ENCODE results near the gene B3GALT5. TPM values are rescaled to one million over a fixed set of nuclear protein-coding genes. Genes with fewer than 3 reads are reported as not detected.

B3GALT5 gene
- total RNA-seq, 1 donor from 2014 or later = 1.9 TPM

DNA sequence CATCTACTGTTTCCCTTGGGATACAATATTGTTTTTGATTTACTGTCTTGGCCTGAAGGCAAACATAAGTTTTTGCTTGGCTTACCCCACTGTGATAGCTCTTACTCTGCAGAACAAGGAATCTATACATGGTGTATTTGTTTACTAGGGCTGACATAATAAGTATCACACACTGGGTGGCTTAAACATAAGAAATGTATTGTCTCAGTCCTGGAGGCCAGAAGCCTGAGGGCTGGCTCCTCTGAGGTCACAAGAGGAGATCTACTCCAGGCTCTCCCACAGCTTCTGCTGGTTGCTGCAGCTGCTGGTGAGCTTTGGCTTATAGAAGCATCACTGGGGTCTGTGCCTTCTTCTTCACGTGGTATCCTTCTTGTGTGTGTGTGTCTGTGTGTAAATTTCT is 101.6 kb downstream of the B3GALT5 start:
- TF ChIP-seq, protein P1, sequence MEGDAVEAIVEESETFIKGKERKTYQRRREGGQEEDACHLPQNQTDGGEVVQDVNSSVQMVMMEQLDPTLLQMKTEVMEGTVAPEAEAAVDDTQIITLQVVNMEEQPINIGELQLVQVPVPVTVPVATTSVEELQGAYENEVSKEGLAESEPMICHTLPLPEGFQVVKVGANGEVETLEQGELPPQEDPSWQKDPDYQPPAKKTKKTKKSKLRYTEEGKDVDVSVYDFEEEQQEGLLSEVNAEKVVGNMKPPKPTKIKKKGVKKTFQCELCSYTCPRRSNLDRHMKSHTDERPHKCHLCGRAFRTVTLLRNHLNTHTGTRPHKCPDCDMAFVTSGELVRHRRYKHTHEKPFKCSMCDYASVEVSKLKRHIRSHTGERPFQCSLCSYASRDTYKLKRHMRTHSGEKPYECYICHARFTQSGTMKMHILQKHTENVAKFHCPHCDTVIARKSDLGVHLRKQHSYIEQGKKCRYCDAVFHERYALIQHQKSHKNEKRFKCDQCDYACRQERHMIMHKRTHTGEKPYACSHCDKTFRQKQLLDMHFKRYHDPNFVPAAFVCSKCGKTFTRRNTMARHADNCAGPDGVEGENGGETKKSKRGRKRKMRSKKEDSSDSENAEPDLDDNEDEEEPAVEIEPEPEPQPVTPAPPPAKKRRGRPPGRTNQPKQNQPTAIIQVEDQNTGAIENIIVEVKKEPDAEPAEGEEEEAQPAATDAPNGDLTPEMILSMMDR (conservative IDR thresholded peaks at IDR 0.05) = no peak
- Mint-ChIP-seq H3K27ac (ENCODE audit: unreplicated experiment) (no peak overlapping the region), H3K4me3 (no peak overlapping the region), H3K27me3 (ENCODE audit: low read depth) (peaks cover 73% of the 10 kb centered on the region), H3K9me3 (no peaks in the 10 kb centered on the region), H3K4me1 (peaks cover 6% of the 10 kb centered on the region), H3K36me3 (ENCODE audit: low read depth) (peaks cover 2% of the 10 kb centered on the region)
- no peak for DNase-seq (ENCODE audit: low read depth, low spot score)

DNA sequence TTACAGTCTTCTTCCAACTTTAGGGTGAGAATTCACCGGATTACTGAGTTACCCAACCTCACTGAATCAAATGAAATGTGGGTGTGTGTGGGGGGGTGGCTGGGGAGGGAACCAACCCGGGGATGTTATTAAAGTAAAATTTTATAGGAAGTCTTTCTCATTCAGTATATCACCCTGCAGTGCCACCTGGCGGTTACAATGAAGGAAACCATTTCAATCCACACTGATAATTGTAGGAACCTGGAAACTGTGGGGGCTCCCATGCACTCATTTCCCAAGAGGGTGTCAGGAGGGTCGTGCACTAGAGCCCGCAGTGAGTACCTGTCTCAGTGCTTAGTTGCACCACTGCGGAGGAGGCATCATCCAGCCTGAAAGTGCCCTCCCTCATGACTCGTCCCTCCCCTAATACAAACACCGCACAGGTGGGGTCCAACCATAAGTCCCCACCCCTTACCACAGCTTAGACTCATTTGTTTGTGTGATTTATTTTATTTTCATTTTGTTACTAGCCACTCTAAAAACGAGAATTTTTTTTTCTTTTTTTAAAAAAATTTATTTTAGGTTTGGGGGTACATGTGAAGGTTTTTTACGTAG is 103.2 kb downstream of the B3GALT5 start:
- DNase-seq (ENCODE audit: low read depth, low spot score) = peak; percentile 63
- TF ChIP-seq, protein P1 (conservative IDR thresholded peaks at IDR 0.05) = peak; percentile 84
- Mint-ChIP-seq H3K27me3 (ENCODE audit: low read depth) (peaks cover 67% of the 10 kb centered on the region), H3K4me1 (peaks cover 6% of the 10 kb centered on the region), H3K9me3 (no peaks in the 10 kb centered on the region), H3K36me3 (ENCODE audit: low read depth) (no peaks in the 10 kb centered on the region), H3K4me3 (no peak overlapping the region), H3K27ac (ENCODE audit: unreplicated experiment) (no peak overlapping the region)

DNA sequence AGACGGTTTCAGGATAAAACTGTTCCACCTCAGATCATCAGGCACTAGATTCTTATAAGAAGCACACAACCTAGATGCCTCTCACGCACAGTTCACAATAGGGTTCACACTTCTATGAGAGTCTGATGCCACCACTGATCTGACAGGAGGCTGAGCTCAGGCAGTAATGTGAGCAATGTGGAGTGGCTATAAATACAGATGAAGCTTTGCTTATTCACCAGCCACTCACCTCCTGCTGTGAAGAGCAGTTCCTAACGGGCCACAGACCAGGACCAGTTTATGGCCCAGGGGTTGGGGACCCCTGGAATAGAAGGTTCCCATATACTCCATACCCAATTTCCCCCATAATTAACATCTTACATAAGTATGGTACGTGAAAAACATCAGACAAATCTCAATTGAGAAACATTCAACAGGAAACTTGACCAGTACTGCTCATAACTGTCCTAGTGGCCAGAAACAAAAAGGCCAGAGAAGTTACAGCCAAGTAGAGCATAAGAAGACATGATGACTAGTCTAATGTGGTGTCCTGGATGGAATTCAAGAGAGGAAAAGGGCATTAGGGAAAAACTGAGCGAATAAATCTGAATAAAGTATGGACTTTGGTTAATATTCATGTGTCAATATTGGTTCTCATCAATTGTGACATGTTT is 107.5 kb downstream of the B3GALT5 start:
- no peak overlapping the region for H3K4me3 Mint-ChIP-seq
- peaks cover 9% of the 10 kb centered on the region for H3K9me3 Mint-ChIP-seq
- no peaks in the 10 kb centered on the region for H3K4me1 Mint-ChIP-seq
- no peak overlapping the region for H3K27ac Mint-ChIP-seq (ENCODE audit: unreplicated experiment)
- TF ChIP-seq, protein P1 (conservative IDR thresholded peaks at IDR 0.05) = peak; percentile 32
- H3K27me3 Mint-ChIP-seq (ENCODE audit: low read depth) = peaks cover 34% of the 10 kb centered on the region
- peaks cover 9% of the 10 kb centered on the region for H3K36me3 Mint-ChIP-seq (ENCODE audit: low read depth)
- DNase-seq (ENCODE audit: low read depth, low spot score) = no peak

DNA sequence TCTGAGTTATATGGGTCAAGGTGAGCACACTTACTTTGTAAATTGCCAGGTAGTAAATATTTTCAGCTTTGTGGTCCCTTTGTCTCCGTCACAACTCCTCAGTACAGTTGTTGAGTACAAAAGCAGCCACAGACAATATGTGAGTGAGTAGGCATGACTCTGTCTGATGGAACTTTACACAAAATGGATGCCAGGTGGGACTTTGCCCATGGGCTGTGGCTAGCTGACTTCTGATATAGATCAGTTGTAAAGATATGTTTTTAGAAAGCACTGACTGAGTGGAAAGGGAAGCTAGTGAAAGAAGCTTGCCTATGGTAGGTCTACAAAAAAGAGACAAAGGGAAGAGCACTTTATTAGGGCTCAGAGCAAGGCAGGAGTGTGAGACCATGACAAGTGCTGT is 109.1 kb downstream of the B3GALT5 start:
- Mint-ChIP-seq H3K9me3 (peaks cover 9% of the 10 kb centered on the region), H3K27me3 (ENCODE audit: low read depth) (peaks cover 30% of the 10 kb centered on the region), H3K36me3 (ENCODE audit: low read depth) (peaks cover 9% of the 10 kb centered on the region), H3K4me3 (no peak overlapping the region), H3K4me1 (no peaks in the 10 kb centered on the region), H3K27ac (ENCODE audit: unreplicated experiment) (no peak overlapping the region)
- no peak for DNase-seq (ENCODE audit: low read depth, low spot score)
- TF ChIP-seq, protein P1 (conservative IDR thresholded peaks at IDR 0.05) = no peak

Other genes with a start within 250 kb of the B3GALT5 start
- 1.2 and 1.4 TPM in 2 replicates for gene LCA5L, start 167.2 kb upstream of the B3GALT5 start, total RNA-seq
- gene SH3BGR, start 161.0 kb upstream of the B3GALT5 start, total RNA-seq = 2.3 and 2.4 TPM in 2 replicates
- gene IGSF5, start 132.2 kb downstream of the B3GALT5 start, total RNA-seq = 0.77 and 0.80 TPM in 2 replicates